Breast epithelium (tissue), 3 donors: ENCODE measurements around the gene ERCC6L.

ENCODE experiments used
- CTCF ChIP-seq, 3 donors: fragments of 450-650 bp; IDR thresholded peaks; one replicate each; pipeline ENCODE4 v1.5.1; 2016 to 2017; ENCODE audit warnings: antibody characterized with exemption in 3 of 3, mild to moderate bottlenecking in 3 of 3, moderate library complexity in 3 of 3
- POLR2A ChIP-seq: fragments of 450-650 bp; IDR thresholded peaks from one replicate; pipeline ENCODE4 v1.6.1; 2016; ENCODE audit warnings: antibody characterized with exemption, mild to moderate bottlenecking, moderate library complexity
- POLR2AphosphoS5 ChIP-seq, 3 donors: sonication (generic); formaldehyde crosslinking; IDR thresholded peaks; one replicate each; pipeline ENCODE4 v1.6.1; 2017; ENCODE audit warnings: antibody characterized with exemption in 3 of 3

GRCh38 chrX:72216973-72217372, 21.9 kb downstream of the ERCC6L start:
- no peak for TF ChIP-seq CTCF (IDR thresholded peaks at IDR 0.05)
- no peak for TF ChIP-seq POLR2A
- no peak for TF ChIP-seq POLR2AphosphoS5 (IDR thresholded peaks at IDR 0.05)
